PFSK-1 (cell line): ENCODE results near the gene PLEK.

Experiments
- FOXP2 ChIP-seq: optimal IDR thresholded peaks from 2 replicates; pipeline ENCODE3; 2011; ENCODE audit warnings: borderline replicate concordance, control low read depth, inconsistent platforms; ENCODE audit not compliant: insufficient read depth; ENCODE audit errors: extremely low read length, extremely low read depth
- POLR2AphosphoS5 ChIP-seq: IDR thresholded peaks from 2 replicates; pipeline ENCODE4 v1.6.1; 2012; ENCODE audit warnings: low read depth, mild to moderate bottlenecking, control low read depth, low read length, moderate library complexity
- SIN3A ChIP-seq: IDR thresholded peaks from 2 replicates; pipeline ENCODE4 v1.6.1; 2012; ENCODE audit warnings: mild to moderate bottlenecking, low read length, moderate library complexity, borderline replicate concordance; ENCODE audit not compliant: insufficient read depth
- TAF1 ChIP-seq: IDR thresholded peaks from 2 replicates; pipeline ENCODE4 v1.6.1; 2012; ENCODE audit warnings: low read length, control low read depth, borderline replicate concordance; ENCODE audit not compliant: insufficient read depth
- TF ChIP-seq, protein P1 (sequence below), 2 experiments: IDR thresholded peaks; 2 replicates each; pipeline versions ENCODE4 v1.6.1 to v1.8.0; 2011 to 2012; ENCODE audit warnings: low read depth in 2 of 2, low read length in 2 of 2, control low read depth in 1 of 2, inconsistent platforms in 1 of 2, mild to moderate bottlenecking in 1 of 2, moderate library complexity in 1 of 2; ENCODE audit not compliant: insufficient read depth in 1 of 2

DNA sequence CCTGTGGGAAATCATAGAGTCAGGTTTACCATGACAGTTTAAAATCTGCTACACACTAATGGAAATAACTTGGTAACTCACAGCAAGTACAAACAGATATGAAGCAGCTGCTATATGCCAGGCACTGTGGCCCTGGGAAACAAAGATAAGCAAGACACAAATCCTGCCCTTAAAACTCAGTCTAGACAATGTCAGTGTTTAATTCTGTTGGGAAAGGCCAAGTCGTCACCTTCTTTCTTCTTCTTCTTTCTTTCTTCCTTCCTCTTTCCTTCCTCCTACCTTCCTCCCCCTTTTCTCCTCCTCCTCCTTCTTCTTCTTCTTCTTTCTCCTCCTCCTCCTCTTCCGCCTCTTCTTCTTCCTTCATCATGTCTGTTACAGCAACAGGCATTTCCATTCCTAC lies 26.8 kb downstream of the PLEK start:
- TF ChIP-seq, protein P1, sequence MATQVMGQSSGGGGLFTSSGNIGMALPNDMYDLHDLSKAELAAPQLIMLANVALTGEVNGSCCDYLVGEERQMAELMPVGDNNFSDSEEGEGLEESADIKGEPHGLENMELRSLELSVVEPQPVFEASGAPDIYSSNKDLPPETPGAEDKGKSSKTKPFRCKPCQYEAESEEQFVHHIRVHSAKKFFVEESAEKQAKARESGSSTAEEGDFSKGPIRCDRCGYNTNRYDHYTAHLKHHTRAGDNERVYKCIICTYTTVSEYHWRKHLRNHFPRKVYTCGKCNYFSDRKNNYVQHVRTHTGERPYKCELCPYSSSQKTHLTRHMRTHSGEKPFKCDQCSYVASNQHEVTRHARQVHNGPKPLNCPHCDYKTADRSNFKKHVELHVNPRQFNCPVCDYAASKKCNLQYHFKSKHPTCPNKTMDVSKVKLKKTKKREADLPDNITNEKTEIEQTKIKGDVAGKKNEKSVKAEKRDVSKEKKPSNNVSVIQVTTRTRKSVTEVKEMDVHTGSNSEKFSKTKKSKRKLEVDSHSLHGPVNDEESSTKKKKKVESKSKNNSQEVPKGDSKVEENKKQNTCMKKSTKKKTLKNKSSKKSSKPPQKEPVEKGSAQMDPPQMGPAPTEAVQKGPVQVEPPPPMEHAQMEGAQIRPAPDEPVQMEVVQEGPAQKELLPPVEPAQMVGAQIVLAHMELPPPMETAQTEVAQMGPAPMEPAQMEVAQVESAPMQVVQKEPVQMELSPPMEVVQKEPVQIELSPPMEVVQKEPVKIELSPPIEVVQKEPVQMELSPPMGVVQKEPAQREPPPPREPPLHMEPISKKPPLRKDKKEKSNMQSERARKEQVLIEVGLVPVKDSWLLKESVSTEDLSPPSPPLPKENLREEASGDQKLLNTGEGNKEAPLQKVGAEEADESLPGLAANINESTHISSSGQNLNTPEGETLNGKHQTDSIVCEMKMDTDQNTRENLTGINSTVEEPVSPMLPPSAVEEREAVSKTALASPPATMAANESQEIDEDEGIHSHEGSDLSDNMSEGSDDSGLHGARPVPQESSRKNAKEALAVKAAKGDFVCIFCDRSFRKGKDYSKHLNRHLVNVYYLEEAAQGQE (IDR thresholded peaks at IDR 0.05; ENCODE audit: insufficient read depth in 1 of 2, low read depth in 2 of 2, low read length in 2 of 2): no peak
- TF ChIP-seq FOXP2: no peak
- TF ChIP-seq TAF1: no peak
- no peak for TF ChIP-seq POLR2AphosphoS5
- no peak for TF ChIP-seq SIN3A
